ENCODE data around the gene AP2B1. TPM values are rescaled to one million over a fixed set of nuclear protein-coding genes. Genes with fewer than 3 reads are reported as not detected.

The AP2B1 gene
- total RNA-seq, 1 donor from 2014 or later = 156 TPM

GRCh38 chr17:35612924-35613521 lies 25.9 kb downstream of the AP2B1 start:
- no peaks in the 10 kb centered on the region for H3K9me3 Mint-ChIP-seq
- peak; percentile 7 for DNase-seq (ENCODE audit: low spot score)
- no peak overlapping the region for H3K4me3 Mint-ChIP-seq
- H3K27me3 Mint-ChIP-seq (ENCODE audit: insufficient read depth) = no peaks in the 10 kb centered on the region
- H3K4me1 Mint-ChIP-seq (ENCODE audit: low read depth) = peaks cover 7% of the 10 kb centered on the region
- intact Hi-C loops (cut with micrococcal nuclease) = loop anchor here (1.0 kb wide), 2 partner anchors 134 to 191 kb away; no protein-coding TSS in a partner anchor
- no peak overlapping the region for H3K27ac Mint-ChIP-seq
- peaks cover 17% of the 10 kb centered on the region for H3K36me3 Mint-ChIP-seq (ENCODE audit: low read depth)

GRCh38 chr17:35614810-35615209 lies 27.7 kb downstream of the AP2B1 start:
- Mint-ChIP-seq H3K27me3 (ENCODE audit: insufficient read depth) (no peaks in the 10 kb centered on the region), H3K9me3 (no peaks in the 10 kb centered on the region), H3K4me1 (ENCODE audit: low read depth) (peaks cover 7% of the 10 kb centered on the region), H3K4me3 (no peak overlapping the region), H3K36me3 (ENCODE audit: low read depth) (peaks cover 10% of the 10 kb centered on the region), H3K27ac (no peak overlapping the region)
- DNase-seq (ENCODE audit: low spot score) = no peak
- intact Hi-C loops (cut with micrococcal nuclease) = no loop called here

- Mint-ChIP-seq H3K4me1 (ENCODE audit: low read depth) (peaks cover 7% of the 10 kb centered on the region), H3K9me3 (no peaks in the 10 kb centered on the region)
- intact Hi-C loops (cut with micrococcal nuclease) = no loop called here
Measured at GRCh38 chr17:35616536-35616935, 29.4 kb downstream of the AP2B1 start.

GRCh38 chr17:35617505-35617904 lies 30.4 kb downstream of the AP2B1 start:
- peaks cover 7% of the 10 kb centered on the region for H3K4me1 Mint-ChIP-seq (ENCODE audit: low read depth)

More at GRCh38 chr17:35616536-35616935, 29.4 kb downstream of the AP2B1 start:
- peaks cover 14% of the 10 kb centered on the region for H3K36me3 Mint-ChIP-seq (ENCODE audit: low read depth)
- no peak overlapping the region for H3K27ac Mint-ChIP-seq
- no peaks in the 10 kb centered on the region for H3K27me3 Mint-ChIP-seq (ENCODE audit: insufficient read depth)
- no peak for DNase-seq (ENCODE audit: low spot score)
- H3K4me3 Mint-ChIP-seq = no peak overlapping the region

GRCh38 chr17:35618628-35619027 lies 31.5 kb downstream of the AP2B1 start:
- intact Hi-C loops (cut with micrococcal nuclease) = no loop called here
- H3K27ac Mint-ChIP-seq = no peak overlapping the region
- H3K9me3 Mint-ChIP-seq = no peaks in the 10 kb centered on the region
- DNase-seq (ENCODE audit: low spot score) = no peak
- H3K4me3 Mint-ChIP-seq = no peak overlapping the region
- H3K27me3 Mint-ChIP-seq (ENCODE audit: insufficient read depth) = no peaks in the 10 kb centered on the region
- no peaks in the 10 kb centered on the region for H3K4me1 Mint-ChIP-seq (ENCODE audit: low read depth)
- H3K36me3 Mint-ChIP-seq (ENCODE audit: low read depth) = peaks cover 10% of the 10 kb centered on the region

More at GRCh38 chr17:35617505-35617904, 30.4 kb downstream of the AP2B1 start:
- Mint-ChIP-seq H3K27me3 (ENCODE audit: insufficient read depth) (no peaks in the 10 kb centered on the region), H3K4me3 (no peak overlapping the region), H3K9me3 (no peaks in the 10 kb centered on the region), H3K36me3 (ENCODE audit: low read depth) (peaks cover 14% of the 10 kb centered on the region), H3K27ac (no peak overlapping the region)
- intact Hi-C loops (cut with micrococcal nuclease) = no loop called here
- DNase-seq (ENCODE audit: low spot score) = no peak

GRCh38 chr17:35621768-35622167 lies 34.6 kb downstream of the AP2B1 start:
- Mint-ChIP-seq H3K36me3 (ENCODE audit: low read depth) (peaks cover 28% of the 10 kb centered on the region), H3K27me3 (ENCODE audit: insufficient read depth) (no peaks in the 10 kb centered on the region), H3K9me3 (no peaks in the 10 kb centered on the region), H3K4me3 (no peak overlapping the region), H3K4me1 (ENCODE audit: low read depth) (no peaks in the 10 kb centered on the region), H3K27ac (no peak overlapping the region)
- intact Hi-C loops (cut with micrococcal nuclease) = no loop called here
- no peak for DNase-seq (ENCODE audit: low spot score)

GRCh38 chr17:35627417-35627816 lies 40.3 kb downstream of the AP2B1 start:
- Mint-ChIP-seq H3K9me3 (no peaks in the 10 kb centered on the region), H3K36me3 (ENCODE audit: low read depth) (peaks cover 44% of the 10 kb centered on the region), H3K27ac (no peak overlapping the region), H3K27me3 (ENCODE audit: insufficient read depth) (no peaks in the 10 kb centered on the region), H3K4me3 (no peak overlapping the region), H3K4me1 (ENCODE audit: low read depth) (peaks cover 5% of the 10 kb centered on the region)
- intact Hi-C loops (cut with micrococcal nuclease) = no loop called here
- no peak for DNase-seq (ENCODE audit: low spot score)

- DNase-seq (ENCODE audit: low spot score) = no peak
- Mint-ChIP-seq H3K36me3 (ENCODE audit: low read depth) (peaks cover 32% of the 10 kb centered on the region), H3K27ac (no peak overlapping the region), H3K27me3 (ENCODE audit: insufficient read depth) (no peaks in the 10 kb centered on the region), H3K9me3 (no peaks in the 10 kb centered on the region), H3K4me1 (ENCODE audit: low read depth) (peaks cover 5% of the 10 kb centered on the region), H3K4me3 (no peak overlapping the region)
- intact Hi-C loops (cut with micrococcal nuclease) = no loop called here
Measured at GRCh38 chr17:35630530-35631148, 43.5 kb downstream of the AP2B1 start.

- intact Hi-C loops (cut with micrococcal nuclease) = no loop called here
- peaks cover 46% of the 10 kb centered on the region for H3K36me3 Mint-ChIP-seq (ENCODE audit: low read depth)
- no peak overlapping the region for H3K27ac Mint-ChIP-seq
- no peaks in the 10 kb centered on the region for H3K9me3 Mint-ChIP-seq
- no peak overlapping the region for H3K4me3 Mint-ChIP-seq
- no peaks in the 10 kb centered on the region for H3K27me3 Mint-ChIP-seq (ENCODE audit: insufficient read depth)
- H3K4me1 Mint-ChIP-seq (ENCODE audit: low read depth) = peaks cover 5% of the 10 kb centered on the region
- DNase-seq (ENCODE audit: low spot score) = no peak
Measured at GRCh38 chr17:35641032-35641431, 53.9 kb downstream of the AP2B1 start.

GRCh38 chr17:35645923-35646322 lies 58.8 kb downstream of the AP2B1 start:
- Mint-ChIP-seq H3K27ac (no peak overlapping the region), H3K36me3 (ENCODE audit: low read depth) (peaks cover 40% of the 10 kb centered on the region), H3K4me1 (ENCODE audit: low read depth) (peaks cover 5% of the 10 kb centered on the region), H3K27me3 (ENCODE audit: insufficient read depth) (no peaks in the 10 kb centered on the region), H3K9me3 (no peaks in the 10 kb centered on the region), H3K4me3 (no peak overlapping the region)
- no peak for DNase-seq (ENCODE audit: low spot score)
- intact Hi-C loops (cut with micrococcal nuclease) = no loop called here

GRCh38 chr17:35651467-35651866 lies 64.3 kb downstream of the AP2B1 start:
- Mint-ChIP-seq H3K27me3 (ENCODE audit: insufficient read depth) (no peaks in the 10 kb centered on the region), H3K9me3 (no peaks in the 10 kb centered on the region), H3K4me3 (no peak overlapping the region), H3K36me3 (ENCODE audit: low read depth) (peaks cover 29% of the 10 kb centered on the region), H3K27ac (no peak overlapping the region), H3K4me1 (ENCODE audit: low read depth) (peaks cover 5% of the 10 kb centered on the region)
- DNase-seq (ENCODE audit: low spot score) = no peak
- intact Hi-C loops (cut with micrococcal nuclease) = no loop called here

- no peak overlapping the region for H3K27ac Mint-ChIP-seq
- peaks cover 10% of the 10 kb centered on the region for H3K4me1 Mint-ChIP-seq (ENCODE audit: low read depth)
- no peaks in the 10 kb centered on the region for H3K27me3 Mint-ChIP-seq (ENCODE audit: insufficient read depth)
- intact Hi-C loops (cut with micrococcal nuclease) = no loop called here
- H3K4me3 Mint-ChIP-seq = no peak overlapping the region
- peaks cover 35% of the 10 kb centered on the region for H3K36me3 Mint-ChIP-seq (ENCODE audit: low read depth)
- H3K9me3 Mint-ChIP-seq = no peaks in the 10 kb centered on the region
- DNase-seq (ENCODE audit: low spot score) = no peak
Measured at GRCh38 chr17:35653619-35654361, 66.7 kb downstream of the AP2B1 start.

- no peak for DNase-seq (ENCODE audit: low spot score)
- Mint-ChIP-seq H3K27me3 (ENCODE audit: insufficient read depth) (no peaks in the 10 kb centered on the region), H3K36me3 (ENCODE audit: low read depth) (peaks cover 46% of the 10 kb centered on the region), H3K4me1 (ENCODE audit: low read depth) (peaks cover 10% of the 10 kb centered on the region), H3K27ac (no peak overlapping the region), H3K9me3 (no peaks in the 10 kb centered on the region), H3K4me3 (no peak overlapping the region)
- intact Hi-C loops (cut with micrococcal nuclease) = no loop called here
Measured at GRCh38 chr17:35655303-35655702, 68.2 kb downstream of the AP2B1 start.

Measured in activated T-helper 1 cell treated with anti-CD3 and anti-CD28 coated beads, Interleukin-12 subunit alpha, Interleukin-12 subunit beta, Interleukin-2, Interleukin-4 antibody, amounts not matched to agents 30 ng/mL and 10 ng/mL and 1 ng/mL, durations not matched to agents 14 hours and 24 hours and 36 hours (primary cell).